A172 (cell line): ENCODE data around the gene RIPPLY2. TPM values are rescaled to one million over a fixed set of nuclear protein-coding genes. Genes with fewer than 3 reads are reported as not detected.
"Not testable (repeated sequence)": the region's sequence is repeated elsewhere in the genome, so short reads cannot be mapped to it uniquely, and the experiment has no call there.

Experiments used
- DNase-seq: peaks from one replicate; pipeline ENCODE4 v3.0.0-alpha.2; 2015; ENCODE audit warnings: low spot score
- total RNA-seq: library from RNA; depleted of rRNA; stranded (reverse); fragments of >200 nt; shearing (Covaris generic); gene quantifications from 2 replicates; pipeline ENCODE4 v1.2.3, GENCODE V29; 2014; rRNA removed

RIPPLY2 gene
- total RNA-seq, result not detected in 2 replicates

- no peak for DNase-seq
These were observed at the start of gene RIPPLY2 for GRCh38 chr6:83853178-83854000. TSS of gene RIPPLY2 (plus strand) at chr6:83853360. CDS start at chr6:83853417, 57 bp downstream.

- DNase-seq, result not testable (repeated sequence)
These were observed 49.7 kb upstream of the RIPPLY2 start for GRCh38 chr6:83803492-83803891.

- DNase-seq, result no peak
These were observed 48.3 kb upstream of the RIPPLY2 start for GRCh38 chr6:83804886-83805285.

- DNase-seq, result no peak
These were observed 45.2 kb upstream of the RIPPLY2 start for GRCh38 chr6:83808005-83808404.

GRCh38 chr6:83808926-83809325 is 44.2 kb upstream of the RIPPLY2 start:
- DNase-seq, result no peak

- DNase-seq, result no peak
These were observed 40.6 kb upstream of the RIPPLY2 start for GRCh38 chr6:83812595-83812994.

- DNase-seq, result peak; percentile 71
These were observed 37.4 kb upstream of the RIPPLY2 start for GRCh38 chr6:83815631-83816272.

GRCh38 chr6:83822629-83823169 is 30.5 kb upstream of the RIPPLY2 start:
- DNase-seq, result no peak

- peak; percentile 39 for DNase-seq
These were observed 28.8 kb upstream of the RIPPLY2 start for GRCh38 chr6:83824388-83824801.

GRCh38 chr6:83824831-83825230 is 28.3 kb upstream of the RIPPLY2 start:
- DNase-seq, result no peak

- no peak for DNase-seq
These were observed 26.1 kb upstream of the RIPPLY2 start for GRCh38 chr6:83827050-83827449.

- DNase-seq, result peak; percentile 11
These were observed 14.4 kb upstream of the RIPPLY2 start for GRCh38 chr6:83838727-83839126.

GRCh38 chr6:83844170-83844569 is 9.0 kb upstream of the RIPPLY2 start:
- DNase-seq, result no peak

GRCh38 chr6:83846291-83846690 is 6.9 kb upstream of the RIPPLY2 start:
- no peak for DNase-seq

GRCh38 chr6:83847179-83847578 is 6.0 kb upstream of the RIPPLY2 start:
- DNase-seq, result no peak

GRCh38 chr6:83849127-83849526 is 4.0 kb upstream of the RIPPLY2 start:
- no peak for DNase-seq

- no peak for DNase-seq
These were observed 3.5 kb upstream of the RIPPLY2 start for GRCh38 chr6:83849610-83850009.

- DNase-seq, result no peak
These were observed 507 bp upstream of the RIPPLY2 start for GRCh38 chr6:83852528-83853177.

GRCh38 chr6:83854001-83854501 is 891 bp downstream of the RIPPLY2 start:
- DNase-seq, result no peak

- DNase-seq, result no peak
These were observed 1.6 kb downstream of the RIPPLY2 start for GRCh38 chr6:83854766-83855165.

GRCh38 chr6:83859410-83860358 is 6.5 kb downstream of the RIPPLY2 start, which contains the start of gene CYB5R4:
TSS of gene CYB5R4 (plus strand) at chr6:83859689. CDS start at chr6:83859783, 94 bp downstream.
- DNase-seq, result peak; percentile 92
